Stimulated activated CD4-positive, alpha-beta T cell treated with anti-CD3 and anti-CD28 coated beads, TNF-alpha, amount 100 ng/mL, for 24 hours (primary cell): ENCODE results near the gene ITCH.
"Not testable (repeated sequence)": the region's sequence is repeated elsewhere in the genome, so short reads cannot be mapped to it uniquely, and the experiment has no call there.

Experiments used
- DNase-seq, 3 experiments: peaks; one replicate each; pipeline ENCODE4 v3.0.0-alpha.2; 2020; ENCODE audit warnings: low read depth in 3 of 3

ITCH gene

GRCh38 chr20:34452281-34452982, 89.4 kb downstream of the ITCH start:
- no peak for DNase-seq

- DNase-seq: no peak
These were observed 95.6 kb downstream of the ITCH start for GRCh38 chr20:34458631-34459030.

- no peak for DNase-seq
These were observed 96.3 kb downstream of the ITCH start for GRCh38 chr20:34459209-34459897.

GRCh38 chr20:34461779-34462087, 98.7 kb downstream of the ITCH start:
- no peak for DNase-seq

- no peak for DNase-seq
These were observed 105.9 kb downstream of the ITCH start for GRCh38 chr20:34468951-34469350.

GRCh38 chr20:34472246-34472925, 109.3 kb downstream of the ITCH start:
- no peak for DNase-seq

GRCh38 chr20:34473262-34473883, 110.3 kb downstream of the ITCH start:
- DNase-seq: peak in 1 of 3 experiments; percentile 32

- peak in 1 of 3 experiments; percentile 26 for DNase-seq
These were observed 113.1 kb downstream of the ITCH start for GRCh38 chr20:34475979-34476736.

GRCh38 chr20:34479627-34480026, 116.6 kb downstream of the ITCH start:
- no peak for DNase-seq

- DNase-seq: not testable (repeated sequence)
These were observed 119.1 kb downstream of the ITCH start for GRCh38 chr20:34482154-34482553.

- DNase-seq: not testable (repeated sequence)
These were observed 120.6 kb downstream of the ITCH start for GRCh38 chr20:34483585-34484220.

GRCh38 chr20:34485068-34485634, 122.1 kb downstream of the ITCH start:
- DNase-seq: no peak

GRCh38 chr20:34491226-34491931, 128.3 kb downstream of the ITCH start:
- DNase-seq: no peak

- no peak for DNase-seq
These were observed 128.9 kb downstream of the ITCH start for GRCh38 chr20:34491932-34492509.

GRCh38 chr20:34493646-34494045, 130.6 kb downstream of the ITCH start:
- no peak for DNase-seq

GRCh38 chr20:34495307-34495706, 132.2 kb downstream of the ITCH start:
- DNase-seq: no peak

GRCh38 chr20:34495916-34496315, 132.8 kb downstream of the ITCH start:
- no peak for DNase-seq

GRCh38 chr20:34497596-34497995, 134.5 kb downstream of the ITCH start:
- not testable (repeated sequence) for DNase-seq

GRCh38 chr20:34500823-34501222, 137.8 kb downstream of the ITCH start:
- no peak for DNase-seq

- no peak for DNase-seq
These were observed 143.4 kb downstream of the ITCH start for GRCh38 chr20:34506480-34506879.
